UCSD-AML1 (cell line): Measurements from ENCODE around the gene PTGDR.
A peak's percentile ranks its signal among the peaks of the same experiment; 100 is the strongest.

Experiments used
- DNase-seq: peaks from one replicate; lab custom pipeline; 2025; ENCODE audit not compliant: unreplicated experiment; lab: John Stamatoyannopoulos, UW

Gene PTGDR

GRCh38 chr14:52267501-52268278 is at the start of gene PTGDR:
TSS of gene PTGDR (plus strand) at chr14:52267698. CDS start at chr14:52267815, 117 bp downstream.
- DNase-seq, result no peak

- no peak for DNase-seq
These were observed 47.9 kb upstream of the PTGDR start for GRCh38 chr14:52219488-52220084.

GRCh38 chr14:52220924-52221811 is 46.3 kb upstream of the PTGDR start:
- peak; percentile 17 for DNase-seq

- DNase-seq, result no peak
These were observed 44.6 kb upstream of the PTGDR start for GRCh38 chr14:52222901-52223300.

DNA sequence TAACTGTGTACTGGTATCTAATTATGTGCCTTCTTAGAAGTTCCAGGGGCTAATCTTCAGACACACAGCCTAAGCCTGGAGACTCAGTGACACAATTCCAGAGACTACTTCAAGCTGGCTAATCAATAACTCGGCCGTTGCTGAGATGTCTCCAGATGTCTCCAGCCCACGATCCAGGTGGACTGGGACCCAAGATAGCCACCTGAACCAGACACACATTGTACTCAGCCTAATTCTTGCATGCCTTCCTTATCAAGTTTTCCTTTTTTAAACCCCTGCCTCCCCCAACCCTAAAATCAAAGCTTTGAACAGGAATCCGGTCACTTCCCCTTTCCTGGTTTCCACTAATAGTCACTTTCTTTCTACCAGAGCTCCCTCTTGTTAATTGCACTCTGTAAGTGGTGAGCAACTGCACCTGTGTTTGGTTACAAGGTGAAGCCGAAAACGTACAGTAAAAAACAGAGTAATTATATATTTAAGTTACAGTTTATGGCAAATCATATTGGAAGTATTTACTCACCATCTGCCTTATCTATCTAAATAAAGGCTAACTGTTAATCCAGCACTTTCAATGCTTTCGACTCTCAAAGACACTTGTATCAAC is 39.8 kb upstream of the PTGDR start:
- DNase-seq, result no peak

DNA sequence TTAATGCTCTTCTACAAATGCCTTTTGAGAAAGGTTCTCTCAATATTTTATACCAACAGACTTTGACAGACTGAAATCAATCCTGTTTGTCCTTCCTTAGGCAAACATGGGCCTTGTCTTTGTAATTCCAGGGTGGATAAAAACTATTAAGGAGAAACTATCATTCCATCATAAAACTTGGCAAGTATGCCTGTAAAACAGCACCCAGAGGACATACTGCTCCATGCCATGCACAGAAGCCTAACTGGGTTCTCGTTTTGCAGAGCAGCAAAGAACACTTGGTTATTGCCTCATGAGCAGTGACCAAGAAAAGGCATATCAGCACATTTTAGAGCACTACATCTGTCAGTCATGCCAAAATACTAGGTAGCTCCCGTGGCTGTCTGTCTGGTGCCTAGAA is 33.8 kb upstream of the PTGDR start:
- DNase-seq, result no peak

- DNase-seq, result no peak
These were observed 32.1 kb upstream of the PTGDR start for GRCh38 chr14:52235434-52235833.

DNA sequence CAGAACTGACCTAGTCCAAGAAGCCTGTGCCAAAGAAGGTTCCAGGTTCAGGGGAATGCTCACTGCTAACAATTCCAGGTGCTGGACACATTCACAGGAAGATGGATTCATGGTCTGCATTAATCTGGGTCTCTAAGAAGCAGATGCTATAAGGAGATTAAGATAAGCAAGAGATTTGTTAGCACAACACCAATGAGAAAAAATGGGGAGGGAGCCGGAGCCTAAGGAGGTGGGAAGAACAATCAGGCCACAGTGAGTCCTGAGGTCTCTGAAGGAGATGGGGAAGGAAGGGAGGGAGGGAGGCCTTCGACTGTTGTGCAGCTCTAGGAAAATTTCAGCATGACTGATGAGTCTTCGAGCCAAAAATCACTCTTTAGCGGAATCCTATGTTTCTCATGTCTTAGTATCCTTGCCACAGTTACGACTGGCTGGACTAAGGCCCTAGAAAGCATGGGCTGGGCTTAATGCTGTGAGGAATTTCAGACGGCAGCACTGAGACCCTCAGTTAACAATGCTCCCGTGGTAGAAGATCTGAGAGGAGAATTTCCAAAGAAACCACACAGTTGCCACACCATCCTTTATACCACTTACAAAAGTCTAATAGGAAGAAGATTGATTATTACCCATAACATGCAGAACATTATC is 31.5 kb upstream of the PTGDR start:
- DNase-seq, result no peak

DNA sequence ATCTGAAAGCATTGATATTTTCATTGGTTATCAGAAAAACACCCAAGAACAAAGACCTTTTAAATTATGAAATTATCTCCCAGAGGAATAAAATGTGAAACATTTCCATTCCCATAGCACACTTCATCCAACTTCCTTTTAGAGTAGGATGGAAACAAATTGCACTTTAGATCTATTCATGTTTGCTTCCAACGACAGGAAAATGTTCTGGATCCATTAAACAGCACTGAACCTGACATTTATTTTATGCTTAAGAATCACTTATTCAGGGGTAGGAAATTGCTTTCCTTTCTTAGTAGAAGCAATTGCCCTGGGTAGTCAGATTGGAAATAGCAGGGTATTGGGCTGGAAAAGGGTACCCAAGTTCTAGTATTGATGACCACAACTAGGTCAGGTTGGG is 28.8 kb upstream of the PTGDR start:
- DNase-seq, result no peak

- no peak for DNase-seq
These were observed 26.9 kb upstream of the PTGDR start for GRCh38 chr14:52240623-52241022.

DNA sequence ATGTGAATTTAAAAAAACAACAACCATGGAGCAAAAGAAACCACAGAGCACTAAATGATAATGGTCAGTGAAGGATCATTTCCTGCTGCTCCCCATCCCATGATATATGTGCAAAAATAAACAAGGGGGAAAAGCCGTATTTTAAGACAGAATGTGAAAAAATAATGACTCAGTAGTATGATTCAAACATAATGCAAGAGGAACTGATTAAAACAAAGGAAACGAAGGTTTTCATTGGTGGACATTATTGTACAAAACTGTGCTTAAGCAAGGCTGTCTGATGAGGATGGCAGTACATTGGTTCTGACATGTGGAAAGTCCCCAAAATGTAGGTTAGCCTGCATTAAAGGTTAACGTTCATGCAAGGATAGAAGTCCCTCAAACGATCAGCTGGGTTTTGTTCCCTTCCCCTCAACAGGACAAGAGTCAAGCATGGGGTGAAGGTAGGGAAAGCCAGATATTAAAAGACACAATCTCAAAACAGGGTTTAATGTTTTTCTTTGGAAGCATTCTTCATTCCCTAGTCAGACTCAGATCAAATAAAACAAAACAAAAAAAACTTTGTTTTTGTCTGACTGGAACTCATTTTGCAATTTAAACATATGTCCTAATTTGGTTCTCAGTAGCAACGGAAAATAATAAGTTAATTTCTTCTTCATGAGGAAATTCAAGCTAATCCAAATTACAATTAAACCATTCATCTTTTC is 26.3 kb upstream of the PTGDR start:
- no peak for DNase-seq

DNA sequence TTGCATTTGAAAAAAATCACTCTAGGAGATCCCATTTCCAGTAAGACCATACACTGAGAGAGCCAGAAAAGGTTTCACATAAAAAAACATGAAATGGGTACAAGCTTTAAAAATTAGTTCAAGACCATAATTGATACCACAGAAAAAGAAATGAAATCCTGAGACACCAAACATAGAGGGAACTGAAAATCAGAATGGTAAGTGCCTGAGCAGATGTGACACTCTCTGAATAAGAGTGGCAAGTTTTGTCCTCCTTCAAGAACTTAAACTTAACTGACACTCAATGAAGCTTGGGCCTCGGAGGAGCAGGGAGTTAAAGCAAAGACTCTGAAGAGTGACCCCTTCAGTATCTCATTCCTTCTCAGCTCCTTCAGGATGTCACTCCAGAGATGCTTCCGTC is 23.2 kb upstream of the PTGDR start:
- no peak for DNase-seq

DNA sequence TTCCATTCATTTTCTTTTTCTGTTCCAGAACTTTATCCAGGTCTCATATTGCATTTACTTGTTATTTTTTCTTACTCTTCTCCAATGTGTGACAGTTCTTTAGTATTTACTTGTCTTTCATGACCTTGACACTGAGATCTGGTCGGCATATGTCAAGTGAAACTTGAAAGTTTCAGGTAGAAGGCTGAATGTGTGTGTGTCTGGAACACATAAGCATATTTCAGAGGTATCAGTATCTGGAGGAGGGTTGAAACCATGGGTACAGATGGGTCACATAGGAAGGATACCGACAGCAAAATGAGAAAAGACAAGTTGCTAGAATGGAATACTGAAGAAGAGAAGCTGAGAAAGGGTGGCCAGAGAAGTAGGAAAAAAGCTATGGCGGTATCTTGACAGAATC is 22.5 kb upstream of the PTGDR start:
- DNase-seq, result no peak

- no peak for DNase-seq
These were observed 19.4 kb upstream of the PTGDR start for GRCh38 chr14:52248057-52248456.

DNA sequence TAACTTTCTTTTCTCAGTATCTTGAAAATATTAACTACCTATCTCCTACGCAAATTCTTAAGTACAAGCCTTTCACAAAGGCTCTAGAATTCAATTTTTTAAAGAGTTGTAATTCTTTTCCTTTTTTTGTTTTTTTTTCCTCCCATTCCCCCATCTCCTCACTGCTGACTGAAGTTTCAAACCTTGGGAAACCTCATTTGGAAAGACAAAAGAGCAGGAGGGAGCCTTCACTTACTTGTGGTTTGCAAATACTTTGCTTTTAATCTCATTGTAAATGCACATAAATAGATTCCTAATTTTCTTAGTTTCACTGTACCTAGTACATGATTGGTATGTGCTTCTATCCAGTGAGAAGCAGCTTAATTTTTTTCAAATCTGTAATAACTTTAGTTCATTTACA is 15.8 kb upstream of the PTGDR start:
- no peak for DNase-seq

GRCh38 chr14:52253503-52253902 is 14.0 kb upstream of the PTGDR start:
- no peak for DNase-seq

- no peak for DNase-seq
These were observed 13.4 kb upstream of the PTGDR start for GRCh38 chr14:52254086-52254485.

GRCh38 chr14:52258783-52259182 is 8.7 kb upstream of the PTGDR start:
- DNase-seq, result no peak

DNA sequence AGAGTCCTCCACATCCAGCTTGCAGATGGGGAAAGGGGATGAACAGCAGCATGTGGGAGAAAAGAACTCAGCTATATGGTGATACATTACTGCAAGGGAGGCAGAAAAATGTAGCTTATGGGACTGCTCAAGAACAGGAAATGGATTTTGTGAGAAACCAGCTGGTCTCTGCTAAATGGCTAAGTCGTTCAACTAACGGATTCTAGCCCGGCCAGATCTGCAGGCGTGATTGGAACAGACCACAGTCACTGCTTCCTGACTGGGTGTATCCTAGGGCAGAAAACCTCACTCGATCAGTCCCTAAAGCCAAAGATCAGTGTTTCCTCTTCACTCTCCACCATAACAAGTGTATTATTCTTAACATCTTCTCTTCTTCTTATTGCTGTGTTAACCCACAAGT is 8.1 kb upstream of the PTGDR start:
- peak; percentile 20 for DNase-seq

- DNase-seq, result no peak
These were observed 4.9 kb upstream of the PTGDR start for GRCh38 chr14:52262600-52262999.
